NK-92 (cell line): ENCODE measurements around the gene C1orf167.

Experiments
- DNase-seq: peaks from one replicate; lab custom pipeline; 2025; ENCODE audit not compliant: unreplicated experiment; lab: John Stamatoyannopoulos, UW

Gene C1orf167

GRCh38 chr1:11736746-11737639, 25.0 kb upstream of the C1orf167 start:
- DNase-seq = no peak

- no peak for DNase-seq
Observed at GRCh38 chr1:11738096-11738495, 23.9 kb upstream of the C1orf167 start.

- DNase-seq = no peak
Observed at GRCh38 chr1:11738783-11739182, 23.2 kb upstream of the C1orf167 start.

GRCh38 chr1:11740258-11741192, 21.5 kb upstream of the C1orf167 start:
- no peak for DNase-seq

- DNase-seq = no peak
Observed at GRCh38 chr1:11741482-11741881, 20.5 kb upstream of the C1orf167 start.

- DNase-seq = no peak
Observed at GRCh38 chr1:11741919-11742558, 20.0 kb upstream of the C1orf167 start.

GRCh38 chr1:11744287-11744686, 17.7 kb upstream of the C1orf167 start:
- DNase-seq = no peak

GRCh38 chr1:11746092-11746491, 15.9 kb upstream of the C1orf167 start:
- DNase-seq = no peak

GRCh38 chr1:11746795-11747487, 15.1 kb upstream of the C1orf167 start:
- DNase-seq = no peak

GRCh38 chr1:11748294-11749202, 13.4 kb upstream of the C1orf167 start:
- no peak for DNase-seq

- DNase-seq = no peak
Observed at GRCh38 chr1:11749203-11749689, 12.7 kb upstream of the C1orf167 start.

- no peak for DNase-seq
Observed at GRCh38 chr1:11749996-11750395, 12.0 kb upstream of the C1orf167 start.

GRCh38 chr1:11751087-11751486, 10.9 kb upstream of the C1orf167 start:
- DNase-seq = no peak

- DNase-seq = no peak
Observed at GRCh38 chr1:11752359-11753088, 9.5 kb upstream of the C1orf167 start.

- no peak for DNase-seq
Observed at GRCh38 chr1:11753555-11754208, 8.3 kb upstream of the C1orf167 start.

- DNase-seq = no peak
Observed at GRCh38 chr1:11757047-11757446, 4.9 kb upstream of the C1orf167 start.

GRCh38 chr1:11759791-11760190, 2.2 kb upstream of the C1orf167 start:
- no peak for DNase-seq

- DNase-seq = no peak
Observed at GRCh38 chr1:11761285-11761684, 708 bp upstream of the C1orf167 start.
